OCI-LY3 (cell line): ENCODE data around the gene WDR76.

Experiments
- H2AFZ ChIP-seq: fragments of 200-600, 300-600 bp; shearing (Covaris generic); 2 replicates; pipeline ENCODE4 v1.6.0; 2014; ENCODE audit warnings: antibody characterized with exemption, low read depth, low read length
- H3K27ac ChIP-seq: fragments of 200-600, 300-600 bp; sonication (generic); 2 replicates; pipeline ENCODE4 v1.5.1; 2014; ENCODE audit warnings: mild to moderate bottlenecking, low read length, moderate library complexity, mixed read lengths
- H3K27me3 ChIP-seq: fragments of 200-600, 300-600 bp; sonication (generic); 2 replicates; pipeline ENCODE4 v1.6.1; 2014; ENCODE audit warnings: low read depth, low read length, mixed read lengths
- H3K36me3 ChIP-seq: fragments of 200-600, 300-600 bp; sonication (generic); replicated peaks from 2 replicates; pipeline ENCODE3; 2014; ENCODE audit warnings: low read depth, low read length, mixed read lengths
- H3K4me1 ChIP-seq: fragments of 300-600, 200-600 bp; sonication (generic); 2 replicates; pipeline ENCODE4 v1.6.1; 2014; ENCODE audit warnings: low read length, mixed read lengths
- H3K4me2 ChIP-seq: fragments of 200-600, 300-600 bp; sonication (generic); 2 replicates; pipeline ENCODE4 v1.6.1; 2014; ENCODE audit warnings: low read length, mixed read lengths
- H3K4me3 ChIP-seq: fragments of 300-600, 200-600 bp; sonication (generic); 2 replicates; pipeline ENCODE4 v1.5.1; 2014; ENCODE audit warnings: antibody characterized with exemption, mild to moderate bottlenecking, low read length, moderate library complexity
- H3K79me2 ChIP-seq: fragments of 300-600, 200-600 bp; shearing (Covaris generic); 2 replicates; pipeline ENCODE4 v1.6.1; 2014; ENCODE audit warnings: mild to moderate bottlenecking, low read length, mixed read lengths
- H3K9ac ChIP-seq: fragments of 300-600, 200-600 bp; shearing (Covaris generic); 2 replicates; pipeline ENCODE4 v1.6.0; 2014; ENCODE audit warnings: mild to moderate bottlenecking, low read length, moderate library complexity
- H3K9me3 ChIP-seq: fragments of 200-600, 300-600 bp; shearing (Covaris generic); 2 replicates; pipeline ENCODE4 v1.6.1; 2014; ENCODE audit warnings: low read length, mixed read lengths; ENCODE audit not compliant: insufficient read depth
- H4K20me1 ChIP-seq: fragments of 200-600, 300-600 bp; sonication (generic); 2 replicates; pipeline ENCODE4 v1.6.1; 2016; ENCODE audit warnings: low read length, mixed read lengths; ENCODE audit not compliant: insufficient read depth
- CTCF ChIP-seq: fragments of 200-600, 300-600 bp; sonication (generic); IDR thresholded peaks from 2 replicates; pipeline ENCODE4 v1.5.1; 2014; ENCODE audit warnings: antibody characterized with exemption, low read length, low read depth
- EZH2phosphoT487 ChIP-seq: fragments of 200-600 bp; shearing (Covaris generic); IDR thresholded peaks from 2 replicates; pipeline ENCODE4 v1.6.1; 2018; ENCODE audit warnings: antibody characterized with exemption, mixed run types, low read depth

WDR76 gene

GRCh38 chr15:43794269-43795037, 32.3 kb upstream of the WDR76 start:
- no peaks in the 10 kb centered on the region for H3K9me3 ChIP-seq
- no peak for TF ChIP-seq EZH2phosphoT487
- TF ChIP-seq CTCF = no peak
- H3K27me3 ChIP-seq = no peaks in the 10 kb centered on the region
- H2AFZ ChIP-seq = no peak overlapping the region
- H3K36me3 ChIP-seq = peaks cover 39% of the 10 kb centered on the region
- no peak overlapping the region for H3K4me2 ChIP-seq
- peaks cover 33% of the 10 kb centered on the region for H4K20me1 ChIP-seq
- peaks cover 35% of the 10 kb centered on the region for H3K79me2 ChIP-seq
- H3K27ac ChIP-seq = no peak overlapping the region
- no peak overlapping the region for H3K9ac ChIP-seq
- H3K4me1 ChIP-seq = peaks cover 35% of the 10 kb centered on the region
- no peak overlapping the region for H3K4me3 ChIP-seq

GRCh38 chr15:43795197-43795596, 31.6 kb upstream of the WDR76 start:
- Histone ChIP-seq H3K4me1 (peaks cover 39% of the 10 kb centered on the region), H2AFZ (no peak overlapping the region), H3K4me2 (no peak overlapping the region), H3K9ac (no peak overlapping the region), H3K36me3 (peaks cover 47% of the 10 kb centered on the region), H3K27me3 (no peaks in the 10 kb centered on the region), H3K79me2 (peaks cover 40% of the 10 kb centered on the region), H3K4me3 (no peak overlapping the region), H3K27ac (no peak overlapping the region), H3K9me3 (peaks cover 6% of the 10 kb centered on the region; the same call in 1 of the 2 replicates), H4K20me1 (peaks cover 33% of the 10 kb centered on the region)
- TF ChIP-seq CTCF (no peak), EZH2phosphoT487 (no peak)

GRCh38 chr15:43795997-43796396, 30.8 kb upstream of the WDR76 start:
- no peak overlapping the region for H2AFZ ChIP-seq

More at GRCh38 chr15:43795997-43796396, 30.8 kb upstream of the WDR76 start:
- H3K9me3 ChIP-seq = peaks cover 6% of the 10 kb centered on the region; the same call in 1 of the 2 replicates
- peaks cover 46% of the 10 kb centered on the region for H3K79me2 ChIP-seq
- peaks cover 33% of the 10 kb centered on the region for H4K20me1 ChIP-seq
- TF ChIP-seq CTCF (no peak), EZH2phosphoT487 (no peak)
- no peak overlapping the region for H3K9ac ChIP-seq
- no peaks in the 10 kb centered on the region for H3K27me3 ChIP-seq
- H3K4me2 ChIP-seq = no peak overlapping the region
- H3K4me1 ChIP-seq = peaks cover 40% of the 10 kb centered on the region
- peaks cover 50% of the 10 kb centered on the region for H3K36me3 ChIP-seq
- no peak overlapping the region for H3K27ac ChIP-seq
- H3K4me3 ChIP-seq = no peak overlapping the region
